IMR-90 (cell line): ENCODE data around the gene CMC1. TPM values are rescaled to one million over a fixed set of nuclear protein-coding genes. Genes with fewer than 3 reads are reported as not detected.

Experiments
- ATAC-seq: fragments of 200-7000 bp; cut with Tn5 transposase; 2 replicates; pipeline ENCODE4 v1.9.1; 2020; ENCODE audit warnings: low read depth, mild to moderate bottlenecking, moderate library complexity
- BruUV-seq: library from RNA; stranded (reverse); fragments of 400-500 nt; replicated peaks from 2 replicates; lab custom pipeline; 2021; lab: Mats Ljungman, UMichigan
- CTCF ChIA-PET: fragments of 300-600 bp; formaldehyde crosslinking; extraction: SDS; loops from one replicate; lab custom pipeline; 2021; ENCODE audit warnings: antibody characterized with exemption; lab: Yijun Ruan, JAX
- POLR2A ChIA-PET: fragments of 300-600 bp; sonication (Branson Sonifier 250); formaldehyde crosslinking; loops from one replicate; lab custom pipeline; 2022; ENCODE audit warnings: antibody characterized with exemption; ENCODE audit not compliant: unreplicated experiment; lab: Charles Lee
- DNase-seq: peaks from one replicate; pipeline ENCODE4 v3.0.0; 2013
- H2AFZ ChIP-seq: replicated peaks from 2 replicates; pipeline ENCODE3; 2013; ENCODE audit warnings: low read length, mild to moderate bottlenecking; ENCODE audit not compliant: poor library complexity
- H2AK5ac ChIP-seq: 2 replicates; pipeline ENCODE4 v1.6.1; 2013; ENCODE audit warnings: low read depth, low read length, inconsistent platforms
- H2AK9ac ChIP-seq: replicated peaks from 2 replicates; pipeline ENCODE3; 2013; ENCODE audit warnings: mild to moderate bottlenecking, low read depth, low read length, moderate library complexity; ENCODE audit not compliant: poor library complexity
- H2BK120ac ChIP-seq: 2 replicates; pipeline ENCODE4 v1.6.1; 2013; ENCODE audit warnings: low read depth, low read length, inconsistent platforms
- H2BK15ac ChIP-seq: 3 replicates; pipeline ENCODE4 v1.6.1; 2013; ENCODE audit warnings: low read depth, low read length, inconsistent platforms
- H2BK20ac ChIP-seq: 2 replicates; pipeline ENCODE4 v1.6.1; 2013; ENCODE audit warnings: low read depth, mild to moderate bottlenecking, inconsistent platforms, low read length, moderate library complexity
- H2BK5ac ChIP-seq: 2 replicates; pipeline ENCODE4 v1.6.1; 2013; ENCODE audit warnings: mild to moderate bottlenecking, low read depth, low read length, inconsistent platforms; ENCODE audit not compliant: poor library complexity, severe bottlenecking
- H3K14ac ChIP-seq: replicated peaks from 2 replicates; pipeline ENCODE4 v1.6.1; 2013; ENCODE audit warnings: low read depth, low read length, inconsistent platforms
- H3K18ac ChIP-seq: 2 replicates; pipeline ENCODE4 v1.6.1; 2013; ENCODE audit warnings: low read depth, low read length, control low read depth
- H3K23ac ChIP-seq: 2 replicates; pipeline ENCODE4 v1.6.1; 2013; ENCODE audit warnings: low read depth, low read length, inconsistent platforms
- H3K27ac ChIP-seq: 2 replicates; pipeline ENCODE4 v1.5.1; 2013; ENCODE audit warnings: mild to moderate bottlenecking, control low read depth, low read length; ENCODE audit not compliant: insufficient read depth
- H3K27me3 ChIP-seq: 2 replicates; pipeline ENCODE4 v1.6.1; 2013; ENCODE audit warnings: low read length; ENCODE audit not compliant: control insufficient read depth, insufficient read depth
- H3K36me3 ChIP-seq: 2 replicates; pipeline ENCODE4 v1.6.1; 2013; ENCODE audit warnings: low read length, mixed read lengths; ENCODE audit not compliant: control insufficient read depth, insufficient read depth
- H3K4ac ChIP-seq: 2 replicates; pipeline ENCODE4 v1.6.1; 2013; ENCODE audit warnings: low read depth, low read length, inconsistent platforms
- H3K4me1 ChIP-seq: 2 replicates; pipeline ENCODE4 v1.6.1; 2013; ENCODE audit warnings: low read length, mixed read lengths; ENCODE audit not compliant: control insufficient read depth, insufficient read depth
- H3K4me2 ChIP-seq: 2 replicates; pipeline ENCODE4 v1.6.1; 2013; ENCODE audit warnings: low read depth, mild to moderate bottlenecking, control low read depth, low read length, moderate library complexity
- H3K4me3 ChIP-seq: 2 replicates; pipeline ENCODE4 v1.5.1; 2013; ENCODE audit warnings: low read depth, mild to moderate bottlenecking, control low read depth, low read length, moderate library complexity; ENCODE audit not compliant: insufficient read depth
- H3K56ac ChIP-seq: 2 replicates; pipeline ENCODE4 v1.6.1; 2013; ENCODE audit warnings: low read length, inconsistent platforms; ENCODE audit not compliant: insufficient read depth; ENCODE audit errors: extremely low read depth
- H3K79me1 ChIP-seq, 2 experiments: 2 replicates each; pipeline ENCODE4 v1.6.1; 2013; ENCODE audit warnings: low read length in 2 of 2, inconsistent platforms in 1 of 2, low read depth in 1 of 2
- H3K9ac ChIP-seq: 2 replicates; pipeline ENCODE4 v1.6.1; 2013; ENCODE audit warnings: low read depth, low read length, control low read depth
- H3K9me1 ChIP-seq: 2 replicates; pipeline ENCODE4 v1.6.1; 2013; ENCODE audit warnings: low read length, inconsistent platforms; ENCODE audit not compliant: insufficient read depth
- H3K9me3 ChIP-seq: 2 replicates; pipeline ENCODE4 v1.6.1; 2013; ENCODE audit warnings: low read length; ENCODE audit not compliant: control insufficient read depth, insufficient read depth
- H4K20me1 ChIP-seq: 2 replicates; pipeline ENCODE4 v1.6.1; 2013; ENCODE audit warnings: low read length, inconsistent platforms; ENCODE audit not compliant: insufficient read depth
- H4K5ac ChIP-seq: 2 replicates; pipeline ENCODE4 v1.6.1; 2013; ENCODE audit warnings: mild to moderate bottlenecking, low read depth, low read length, control low read depth
- H4K8ac ChIP-seq, 2 experiments: 2 replicates each; pipeline ENCODE4 v1.6.1; 2013; ENCODE audit warnings: low read depth in 2 of 2, low read length in 2 of 2, control low read depth in 1 of 2, inconsistent platforms in 1 of 2
- H4K91ac ChIP-seq: 2 replicates; pipeline ENCODE4 v1.6.1; 2013; ENCODE audit warnings: low read depth, low read length, inconsistent platforms; ENCODE audit not compliant: insufficient read depth
- CTCF ChIP-seq: conservative IDR thresholded peaks from 2 replicates; pipeline ENCODE4 v1.5.1; 2012; ENCODE audit warnings: mild to moderate bottlenecking, low read depth, low read length, improper control_type of control experiment
- NFE2L2 ChIP-seq: fragments of 150-350 bp; IDR thresholded peaks from 2 replicates; pipeline ENCODE4 v1.6.1; 2016; ENCODE audit warnings: low read depth, mild to moderate bottlenecking, low read length
- POLR2A ChIP-seq: IDR thresholded peaks from 2 replicates; pipeline ENCODE4 v1.6.1; 2012; ENCODE audit warnings: mild to moderate bottlenecking, low read depth, low read length
- RFX5 ChIP-seq: IDR thresholded peaks from 2 replicates; pipeline ENCODE4 v1.8.0; 2012; ENCODE audit warnings: low read depth, mild to moderate bottlenecking, low read length, moderate library complexity
- USF2 ChIP-seq: fragments of 150-350 bp; IDR thresholded peaks from 2 replicates; pipeline ENCODE4 v1.6.1; 2017; ENCODE audit warnings: mild to moderate bottlenecking, antibody characterized with exemption, low read length, low read depth
- dilution Hi-C: fragments of 300-500 bp; cut with HindIII; formaldehyde crosslinking; loops from one replicate; pipeline ENCODE4 v1.14.3; 2018; ENCODE audit warnings: low sequenced_read_pairs; ENCODE audit not compliant: unreplicated experiment
- in situ Hi-C: fragments of 300-500 bp; cut with MboI; formaldehyde crosslinking; loops from 3 replicates; pipeline ENCODE4 v1.14.3; 2019; ENCODE audit warnings: low sequenced_read_pairs, inconsistent platforms, mixed read lengths
- intact Hi-C: fragments of 100-400 bp; cut with micrococcal nuclease; formaldehyde crosslinking; loops from 2 replicates; pipeline ENCODE4 v1.10.0; 2022
- polyA plus RNA-seq, 3 experiments: library from polyadenylated mRNA; depleted of rRNA; stranded (reverse); fragments of >200 nt; gene quantifications; 2 replicates each; pipeline ENCODE4 v1.2.3, GENCODE V29; 2012; ENCODE audit warnings: low replicate concordance in 1 of 3
- total RNA-seq: library from RNA; depleted of rRNA; stranded (reverse); fragments of >200 nt; gene quantifications from 2 replicates; pipeline ENCODE4 v1.2.3, GENCODE V29; 2012

The CMC1 gene
- total and polyA plus RNA-seq, 2 of the 4 experiments (the other 2 are of a cell fraction), result 1.6 to 18.3 TPM

- Histone ChIP-seq H3K9me1 (no peaks in the 10 kb centered on the region; the same call in 1 of the 2 replicates), H3K18ac (no peak overlapping the region), H3K36me3 (0 out of 2 replicates have a peak, but pooled peaks cover 2% of the 10 kb centered on the region), H2BK120ac (no peak overlapping the region), H2BK5ac (no peak overlapping the region), H3K14ac (no peak overlapping the region), H3K4me3 (no peak overlapping the region), H3K79me1 (peaks cover 11 to 14% of the 10 kb centered on the region in 2 experiments), H3K9me3 (no peaks in the 10 kb centered on the region), H3K56ac (no peak overlapping the region), H2BK20ac (no peak overlapping the region), H3K4me2 (no peak overlapping the region), H3K27me3 (no peaks in the 10 kb centered on the region), H2AFZ (no peak overlapping the region), H3K4me1 (no peaks in the 10 kb centered on the region), H3K4ac (no peak overlapping the region), H4K91ac (no peak overlapping the region), H2AK5ac (no peak overlapping the region), H2BK15ac (no peak overlapping the region), H4K8ac (no peak overlapping the region), H3K27ac (no peak overlapping the region), H4K20me1 (no peaks in the 10 kb centered on the region), H2AK9ac (no peak overlapping the region), H3K23ac (no peak overlapping the region), H3K9ac (no peak overlapping the region), H4K5ac (no peak overlapping the region)
- ATAC-seq, result no peak
- DNase-seq, result no peak
- ChIA-PET CTCF (no interaction called here), POLR2A (no interaction called here)
- TF ChIP-seq POLR2A (no peak), NFE2L2 (no peak), CTCF (no peak), USF2 (no peak), RFX5 (no peak)
- dilution Hi-C loops (no loop called here), in situ Hi-C loops (no loop called here), intact Hi-C loops (no loop called here)
- BruUV-seq, result no TSS peak
Measured at GRCh38 chr3:28262001-28262400, 20.6 kb downstream of the CMC1 start.
